HS-27A (cell line): ENCODE data around the gene NTM.
"Not testable (repeated sequence)": the region's sequence is repeated elsewhere in the genome, so short reads cannot be mapped to it uniquely, and the experiment has no call there.

Experiments
- DNase-seq: peaks from one replicate; pipeline ENCODE4 v3.0.0-alpha.2; 2012; ENCODE audit warnings: low read depth, missing footprints

Gene NTM

GRCh38 chr11:132358573-132358953 is 988.1 kb downstream of the NTM start:
- no peak for DNase-seq

GRCh38 chr11:132361011-132361550 is 990.7 kb downstream of the NTM start:
- DNase-seq = no peak

GRCh38 chr11:132365650-132366049 is 995.2 kb downstream of the NTM start:
- DNase-seq = no peak

- DNase-seq = no peak
These were observed 996.9 kb downstream of the NTM start for GRCh38 chr11:132367293-132367692.

- not testable (repeated sequence) for DNase-seq
These were observed 999.7 kb downstream of the NTM start for GRCh38 chr11:132370114-132370513.

- no peak for DNase-seq
These were observed 1003.2 kb downstream of the NTM start for GRCh38 chr11:132373405-132374143.

- no peak for DNase-seq
These were observed 1009.1 kb downstream of the NTM start for GRCh38 chr11:132379540-132379939.
